Mesothelial cell of epicardium (in vitro differentiated cells): ENCODE measurements around the gene SKIL. TPM values are rescaled to one million over a fixed set of nuclear protein-coding genes. Genes with fewer than 3 reads are reported as not detected.

Source experiments
- DNase-seq, 2 experiments: peaks; one replicate each; pipeline ENCODE4 v3.0.0; 2021; ENCODE audit warnings: low spot score in 2 of 2; ENCODE audit not compliant: unreplicated experiment in 2 of 2
- H3K27ac Mint-ChIP-seq: 2 replicates; pipeline ENCODE4 v1.8.0; 2021; ENCODE audit warnings: mixed read lengths
- H3K27me3 Mint-ChIP-seq: 2 replicates; pipeline ENCODE4 v1.8.0; 2021; ENCODE audit warnings: low read depth, mixed read lengths
- H3K36me3 Mint-ChIP-seq: 2 replicates; pipeline ENCODE4 v1.8.0; 2021; ENCODE audit warnings: mixed read lengths
- H3K4me1 Mint-ChIP-seq: 2 replicates; pipeline ENCODE4 v1.8.0; 2021; ENCODE audit warnings: mixed read lengths
- H3K4me3 Mint-ChIP-seq: 2 replicates; pipeline ENCODE4 v1.8.0; 2021; ENCODE audit warnings: mild to moderate bottlenecking, moderate library complexity, mixed read lengths
- H3K9me3 Mint-ChIP-seq: 2 replicates; pipeline ENCODE4 v1.8.0; 2021; ENCODE audit warnings: mixed read lengths
- total RNA-seq: library from RNA; stranded (reverse); gene quantifications from 3 replicates; pipeline ENCODE4 v1.2.1, GENCODE V29; 2021
- TF ChIP-seq, protein P1 (sequence below): fragments of 200-600 bp; sonication (generic); IDR thresholded peaks from one replicate; pipeline ENCODE4 v1.5.0; 2021; ENCODE audit warnings: antibody characterized with exemption; ENCODE audit not compliant: unreplicated experiment

Gene SKIL
- total RNA-seq, 1 donor from 2014 or later, result 328 TPM

DNA sequence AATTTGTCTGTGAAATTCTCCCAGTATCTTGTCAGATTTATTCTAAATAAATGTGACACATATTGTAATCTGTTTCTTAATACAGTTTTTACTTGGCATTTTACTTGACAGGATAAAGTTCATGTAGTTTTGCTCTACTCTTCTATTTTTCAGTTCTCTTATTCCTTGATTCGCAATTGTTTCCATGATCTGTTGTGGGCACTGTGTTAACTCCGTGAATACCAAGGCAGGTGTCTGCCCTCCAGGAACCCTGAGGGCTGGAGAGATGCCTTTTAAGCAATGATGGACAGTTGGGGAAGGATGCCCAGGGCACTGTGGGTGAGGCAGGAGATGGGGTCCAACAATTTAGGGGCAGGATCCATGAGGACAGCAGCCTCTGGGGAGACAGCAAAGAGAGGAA, 64.2 kb downstream of the SKIL start:
- Mint-ChIP-seq H3K4me3 (peak overlapping the region; percentile 76), H3K27ac (peak overlapping the region; percentile 83)
- TF ChIP-seq, protein P1, sequence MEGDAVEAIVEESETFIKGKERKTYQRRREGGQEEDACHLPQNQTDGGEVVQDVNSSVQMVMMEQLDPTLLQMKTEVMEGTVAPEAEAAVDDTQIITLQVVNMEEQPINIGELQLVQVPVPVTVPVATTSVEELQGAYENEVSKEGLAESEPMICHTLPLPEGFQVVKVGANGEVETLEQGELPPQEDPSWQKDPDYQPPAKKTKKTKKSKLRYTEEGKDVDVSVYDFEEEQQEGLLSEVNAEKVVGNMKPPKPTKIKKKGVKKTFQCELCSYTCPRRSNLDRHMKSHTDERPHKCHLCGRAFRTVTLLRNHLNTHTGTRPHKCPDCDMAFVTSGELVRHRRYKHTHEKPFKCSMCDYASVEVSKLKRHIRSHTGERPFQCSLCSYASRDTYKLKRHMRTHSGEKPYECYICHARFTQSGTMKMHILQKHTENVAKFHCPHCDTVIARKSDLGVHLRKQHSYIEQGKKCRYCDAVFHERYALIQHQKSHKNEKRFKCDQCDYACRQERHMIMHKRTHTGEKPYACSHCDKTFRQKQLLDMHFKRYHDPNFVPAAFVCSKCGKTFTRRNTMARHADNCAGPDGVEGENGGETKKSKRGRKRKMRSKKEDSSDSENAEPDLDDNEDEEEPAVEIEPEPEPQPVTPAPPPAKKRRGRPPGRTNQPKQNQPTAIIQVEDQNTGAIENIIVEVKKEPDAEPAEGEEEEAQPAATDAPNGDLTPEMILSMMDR, result no peak

DNA sequence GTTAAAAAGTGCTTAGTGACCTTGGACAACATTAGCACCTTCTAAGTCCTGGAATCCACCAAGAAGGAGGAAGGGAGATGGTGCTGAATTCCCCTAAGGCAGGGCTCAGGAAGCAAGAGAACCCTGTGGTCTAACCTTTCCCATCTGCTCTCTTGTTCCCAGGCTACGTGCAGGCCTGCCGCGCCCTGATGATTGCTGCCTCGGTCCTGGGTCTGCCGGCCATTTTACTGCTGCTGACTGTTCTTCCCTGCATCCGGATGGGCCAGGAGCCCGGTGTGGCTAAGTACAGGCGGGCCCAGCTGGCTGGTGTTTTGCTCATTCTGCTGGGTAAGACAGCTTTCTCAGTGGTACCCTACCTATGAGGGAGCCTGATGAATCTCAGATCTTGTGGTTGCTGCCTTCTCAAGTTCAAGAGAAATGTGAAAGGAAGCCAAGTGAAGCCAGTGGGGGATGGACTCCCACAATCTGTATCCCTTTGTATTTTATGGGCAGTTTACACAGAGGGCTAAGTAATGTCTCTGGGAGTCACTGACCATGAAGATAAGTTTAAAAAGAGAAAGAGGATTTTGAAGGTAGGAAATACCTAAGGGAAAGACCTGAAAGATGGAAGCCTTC, 65.6 kb downstream of the SKIL start:
- TF ChIP-seq, protein P1, result no peak
- H3K9me3 Mint-ChIP-seq, result no peaks in the 10 kb centered on the region
- H3K36me3 Mint-ChIP-seq, result peaks cover 21% of the 10 kb centered on the region
- DNase-seq, result peak in 1 of 2 experiments; percentile 17
- H3K4me3 Mint-ChIP-seq, result no peak overlapping the region
- H3K27ac Mint-ChIP-seq, result peak overlapping the region; percentile 54
- H3K4me1 Mint-ChIP-seq, result peaks cover 54% of the 10 kb centered on the region
- no peaks in the 10 kb centered on the region for H3K27me3 Mint-ChIP-seq

More for the DNA sequence above, 64.2 kb downstream of the SKIL start:
- H3K36me3 Mint-ChIP-seq, result peaks cover 20% of the 10 kb centered on the region
- no peaks in the 10 kb centered on the region for H3K27me3 Mint-ChIP-seq
- H3K4me1 Mint-ChIP-seq, result peaks cover 62% of the 10 kb centered on the region
- peak in 1 of 2 experiments; percentile 26 for DNase-seq
- H3K9me3 Mint-ChIP-seq, result no peaks in the 10 kb centered on the region

DNA sequence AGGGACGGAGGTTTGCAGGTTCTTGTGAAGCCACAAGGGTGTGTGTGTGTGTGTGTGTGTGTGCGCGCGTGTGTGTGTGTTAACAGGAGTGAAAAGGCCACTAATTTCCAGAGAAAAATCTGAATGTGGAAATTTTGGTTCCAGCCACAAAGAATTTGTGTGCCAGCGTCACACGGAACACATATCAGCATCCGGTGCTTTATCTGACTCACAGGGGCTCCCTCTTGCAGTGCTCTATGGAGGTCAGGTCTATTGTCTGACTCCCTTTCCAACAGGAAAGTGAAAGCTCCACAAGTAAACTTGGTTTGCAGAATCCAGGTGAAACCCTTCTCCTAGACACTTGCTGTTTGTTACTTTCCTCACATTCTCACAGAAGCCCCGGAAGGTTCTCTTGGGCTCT, 67.4 kb downstream of the SKIL start:
- Mint-ChIP-seq H3K27ac (peak overlapping the region; percentile 91), H3K27me3 (no peaks in the 10 kb centered on the region), H3K4me1 (peaks cover 69% of the 10 kb centered on the region), H3K9me3 (no peaks in the 10 kb centered on the region), H3K4me3 (no peak overlapping the region), H3K36me3 (peaks cover 21% of the 10 kb centered on the region)
- TF ChIP-seq, protein P1, result no peak
- peak in 1 of 2 experiments; percentile 19 for DNase-seq

DNA sequence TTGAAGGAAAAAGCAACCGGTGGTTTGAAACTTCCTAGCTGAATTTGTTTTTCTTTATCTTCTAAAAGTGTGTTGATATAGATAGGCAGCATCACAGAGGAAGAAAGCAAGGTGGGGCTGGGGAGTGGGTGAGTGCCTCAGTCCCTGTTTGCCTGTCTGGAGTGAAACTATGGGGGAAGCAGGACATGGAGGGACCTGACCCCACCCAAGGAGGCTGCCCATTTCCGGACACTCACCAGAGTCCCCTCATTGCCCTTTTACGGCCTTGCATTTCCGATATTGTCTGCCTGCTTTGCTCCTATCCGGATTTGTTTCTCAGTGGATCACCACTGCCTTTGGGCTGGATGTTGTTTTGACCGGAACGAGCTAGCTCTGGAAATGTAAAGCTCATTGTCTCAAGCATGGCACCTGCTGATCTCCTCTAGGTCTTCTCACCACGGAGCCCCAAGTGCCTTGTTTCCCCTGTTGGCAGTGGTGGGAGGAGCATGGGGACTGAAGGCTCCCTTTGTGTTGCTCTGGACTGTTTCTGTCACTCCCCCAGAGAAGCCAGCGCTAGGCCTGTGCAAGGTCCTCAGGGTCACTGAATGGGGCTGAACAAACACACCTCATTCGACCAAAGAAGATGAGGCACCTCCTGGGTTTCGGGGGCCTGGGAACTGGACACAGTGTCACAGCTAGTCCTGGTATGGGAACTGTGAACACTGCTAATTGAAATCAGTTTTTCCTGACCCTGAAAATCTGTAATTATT, 68.2 kb downstream of the SKIL start:
- no peaks in the 10 kb centered on the region for H3K27me3 Mint-ChIP-seq
- H3K27ac Mint-ChIP-seq, result peak overlapping the region; percentile 91
- peaks cover 70% of the 10 kb centered on the region for H3K4me1 Mint-ChIP-seq
- TF ChIP-seq, protein P1, result no peak
- H3K9me3 Mint-ChIP-seq, result no peaks in the 10 kb centered on the region
- H3K4me3 Mint-ChIP-seq, result no peak overlapping the region
- no peak for DNase-seq
- peaks cover 19% of the 10 kb centered on the region for H3K36me3 Mint-ChIP-seq

DNA sequence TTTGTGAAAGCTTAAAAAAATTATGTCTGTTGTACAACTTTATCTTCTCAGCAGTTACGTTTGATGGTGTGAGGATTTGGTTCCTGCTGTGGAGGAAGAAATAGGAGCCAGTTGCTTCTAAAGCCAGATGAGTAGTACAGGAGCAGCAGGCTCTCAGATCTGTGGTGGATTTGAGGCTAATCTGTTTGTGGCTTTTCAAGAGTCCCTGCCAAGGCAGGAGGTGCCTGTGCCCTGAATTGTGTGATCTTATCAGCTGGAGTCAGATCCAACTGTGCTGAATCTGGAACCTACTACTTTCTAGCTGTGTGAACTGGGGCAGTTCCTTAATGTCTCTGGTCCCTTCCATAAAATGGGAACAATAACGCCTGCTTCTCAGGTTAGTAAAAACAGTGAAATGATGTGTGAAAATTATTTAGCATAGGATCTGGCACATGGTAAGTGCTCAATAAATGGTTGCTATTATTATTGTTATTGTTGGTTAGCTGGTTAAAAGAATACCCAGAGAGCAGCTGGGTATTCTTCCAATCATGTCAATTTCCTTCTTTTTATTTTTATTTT, 68.8 kb downstream of the SKIL start:
- no peaks in the 10 kb centered on the region for H3K9me3 Mint-ChIP-seq
- peaks cover 21% of the 10 kb centered on the region for H3K36me3 Mint-ChIP-seq
- H3K4me3 Mint-ChIP-seq, result no peak overlapping the region
- H3K27me3 Mint-ChIP-seq, result no peaks in the 10 kb centered on the region
- TF ChIP-seq, protein P1, result no peak
- H3K4me1 Mint-ChIP-seq, result peaks cover 68% of the 10 kb centered on the region
- H3K27ac Mint-ChIP-seq, result peak overlapping the region; percentile 91
- DNase-seq, result no peak
